Osteoblast (primary cell): ENCODE results near the gene TRIM24. TPM values are rescaled to one million over a fixed set of nuclear protein-coding genes. Genes with fewer than 3 reads are reported as not detected.

Experiments
- DNase-seq: peaks from one replicate; pipeline ENCODE4 v3.0.0; 2011; ENCODE audit warnings: low spot score, mixed read lengths; ENCODE audit not compliant: insufficient read length; ENCODE audit errors: missing footprints
- H2AFZ ChIP-seq: 2 replicates; pipeline ENCODE4 v1.6.0; 2011; ENCODE audit warnings: mild to moderate bottlenecking, low read length
- H3K27ac ChIP-seq: 2 replicates; pipeline ENCODE4 v1.5.1; 2011; ENCODE audit warnings: mild to moderate bottlenecking, low read depth, low read length, moderate library complexity
- H3K27me3 ChIP-seq: 2 replicates; pipeline ENCODE4 v1.6.0; 2012; ENCODE audit warnings: mild to moderate bottlenecking, control low read depth, inconsistent platforms, low read length, moderate library complexity; ENCODE audit not compliant: insufficient read depth
- H3K36me3 ChIP-seq: 2 replicates; pipeline ENCODE4 v1.5.1; 2011; ENCODE audit warnings: mild to moderate bottlenecking, low read length, control low read depth, moderate library complexity; ENCODE audit not compliant: insufficient read depth
- H3K4me1 ChIP-seq: 2 replicates; pipeline ENCODE4 v1.5.1; 2011; ENCODE audit warnings: mild to moderate bottlenecking, low read length, control low read depth, moderate library complexity; ENCODE audit not compliant: insufficient read depth
- H3K4me2 ChIP-seq: 2 replicates; pipeline ENCODE4 v1.6.0; 2011; ENCODE audit warnings: mild to moderate bottlenecking, low read length; ENCODE audit not compliant: insufficient read depth
- H3K4me3 ChIP-seq: fragments of 200-600 bp; sonication (generic); 3 replicates; pipeline ENCODE4 v1.5.1; 2012; ENCODE audit warnings: mild to moderate bottlenecking, low read length, inconsistent platforms; ENCODE audit not compliant: insufficient read depth
- H3K79me2 ChIP-seq: 2 replicates; pipeline ENCODE4 v1.6.0; 2012; ENCODE audit warnings: mild to moderate bottlenecking, low read length, control low read depth, inconsistent platforms; ENCODE audit not compliant: insufficient read depth
- H3K9me3 ChIP-seq: 2 replicates; pipeline ENCODE4 v1.5.1; 2011; ENCODE audit warnings: low read depth, low read length, control low read depth
- H4K20me1 ChIP-seq: 2 replicates; pipeline ENCODE4 v1.6.0; 2012; ENCODE audit warnings: mild to moderate bottlenecking, low read length, control low read depth; ENCODE audit not compliant: insufficient read depth
- total RNA-seq: library from RNA; depleted of rRNA; stranded (reverse); fragments of >200 nt; gene quantifications from 2 replicates; pipeline ENCODE4 v1.2.3, GENCODE V29; 2012
- TF ChIP-seq, protein P1 (sequence below): IDR thresholded peaks from 2 replicates; pipeline ENCODE4 v1.5.1; 2011; ENCODE audit warnings: mild to moderate bottlenecking, low read depth, low read length, moderate library complexity; ENCODE audit errors: extremely low read depth

TRIM24 gene
- total RNA-seq, 1 donor, result 8.0 TPM

DNA sequence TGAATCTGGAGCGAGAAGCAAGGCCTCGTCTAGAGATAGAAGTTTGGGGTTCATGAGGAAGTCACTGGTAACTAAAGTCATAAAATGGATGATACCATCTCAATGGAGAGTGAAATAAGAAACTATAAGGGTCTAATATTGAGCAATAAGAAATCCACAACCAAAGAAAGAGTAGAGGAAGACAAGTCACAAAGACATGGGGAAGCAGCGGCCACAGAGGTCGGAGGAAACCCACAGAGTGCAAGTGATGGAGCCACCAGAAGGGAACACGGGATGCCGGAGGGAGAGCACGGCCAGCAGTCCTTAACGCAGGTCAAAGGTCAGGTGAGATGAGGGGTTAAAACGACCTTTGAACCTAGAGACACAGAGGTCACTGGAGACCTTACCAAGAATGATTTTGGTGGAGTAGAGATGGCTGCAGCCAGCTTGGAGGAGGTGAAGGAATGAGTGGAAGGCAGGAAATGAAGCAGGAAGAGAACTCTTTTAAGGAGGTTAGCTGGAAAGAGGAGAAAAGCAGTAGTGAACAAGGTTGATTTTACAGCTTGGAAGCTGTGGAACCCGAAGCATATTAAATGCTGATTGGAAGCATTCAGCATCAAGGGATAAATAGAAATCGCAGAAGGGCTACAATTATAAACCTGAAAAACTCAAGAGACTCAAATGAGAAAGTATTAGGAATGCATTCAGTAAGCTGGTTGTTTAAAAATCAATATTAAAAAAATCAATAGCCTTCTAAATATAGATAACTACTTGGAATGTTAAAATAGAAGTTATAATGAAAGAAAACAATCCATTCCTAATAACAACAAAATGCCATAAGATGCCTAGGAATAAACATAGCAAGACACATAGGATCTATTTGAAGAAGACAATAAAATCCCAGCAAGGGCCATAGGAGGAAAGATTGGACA, 147.4 kb downstream of the TRIM24 start:
- Histone ChIP-seq H3K27ac (no peak overlapping the region), H4K20me1 (no peaks in the 10 kb centered on the region), H3K4me1 (no peaks in the 10 kb centered on the region), H3K4me2 (no peak overlapping the region), H3K79me2 (no peaks in the 10 kb centered on the region), H3K9me3 (no peaks in the 10 kb centered on the region), H3K36me3 (no peaks in the 10 kb centered on the region), H3K4me3 (no peak overlapping the region), H3K27me3 (no peaks in the 10 kb centered on the region), H2AFZ (no peak overlapping the region)
- DNase-seq, result no peak
- TF ChIP-seq, protein P1, sequence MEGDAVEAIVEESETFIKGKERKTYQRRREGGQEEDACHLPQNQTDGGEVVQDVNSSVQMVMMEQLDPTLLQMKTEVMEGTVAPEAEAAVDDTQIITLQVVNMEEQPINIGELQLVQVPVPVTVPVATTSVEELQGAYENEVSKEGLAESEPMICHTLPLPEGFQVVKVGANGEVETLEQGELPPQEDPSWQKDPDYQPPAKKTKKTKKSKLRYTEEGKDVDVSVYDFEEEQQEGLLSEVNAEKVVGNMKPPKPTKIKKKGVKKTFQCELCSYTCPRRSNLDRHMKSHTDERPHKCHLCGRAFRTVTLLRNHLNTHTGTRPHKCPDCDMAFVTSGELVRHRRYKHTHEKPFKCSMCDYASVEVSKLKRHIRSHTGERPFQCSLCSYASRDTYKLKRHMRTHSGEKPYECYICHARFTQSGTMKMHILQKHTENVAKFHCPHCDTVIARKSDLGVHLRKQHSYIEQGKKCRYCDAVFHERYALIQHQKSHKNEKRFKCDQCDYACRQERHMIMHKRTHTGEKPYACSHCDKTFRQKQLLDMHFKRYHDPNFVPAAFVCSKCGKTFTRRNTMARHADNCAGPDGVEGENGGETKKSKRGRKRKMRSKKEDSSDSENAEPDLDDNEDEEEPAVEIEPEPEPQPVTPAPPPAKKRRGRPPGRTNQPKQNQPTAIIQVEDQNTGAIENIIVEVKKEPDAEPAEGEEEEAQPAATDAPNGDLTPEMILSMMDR, result no peak

DNA sequence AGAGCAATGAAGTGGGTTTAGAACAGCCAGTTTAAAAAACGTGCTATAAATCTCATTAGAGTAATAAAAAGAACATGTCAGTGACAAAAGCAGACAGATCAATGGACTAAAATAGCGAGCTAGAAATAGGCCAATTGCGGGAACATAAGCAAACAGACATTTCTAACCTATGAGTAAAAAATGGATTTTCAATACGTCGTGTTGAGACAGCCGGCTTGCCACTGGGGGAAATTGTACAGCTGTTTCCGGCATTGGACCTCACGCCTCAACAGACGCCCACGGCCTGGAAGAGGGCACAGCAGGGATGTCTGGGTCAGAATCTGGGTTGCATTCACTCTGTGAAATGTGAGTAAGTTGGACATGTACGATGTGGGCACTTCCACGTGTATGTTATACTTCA, 148.2 kb downstream of the TRIM24 start:
- Histone ChIP-seq H3K27me3 (no peaks in the 10 kb centered on the region), H3K4me3 (no peak overlapping the region), H3K27ac (no peak overlapping the region), H3K36me3 (no peaks in the 10 kb centered on the region), H4K20me1 (no peaks in the 10 kb centered on the region), H3K79me2 (no peaks in the 10 kb centered on the region), H3K4me1 (no peaks in the 10 kb centered on the region), H3K9me3 (no peaks in the 10 kb centered on the region), H3K4me2 (peak overlapping the region; percentile 41), H2AFZ (peak overlapping the region; percentile 32)
- no peak for DNase-seq
- TF ChIP-seq, protein P1, result no peak

DNA sequence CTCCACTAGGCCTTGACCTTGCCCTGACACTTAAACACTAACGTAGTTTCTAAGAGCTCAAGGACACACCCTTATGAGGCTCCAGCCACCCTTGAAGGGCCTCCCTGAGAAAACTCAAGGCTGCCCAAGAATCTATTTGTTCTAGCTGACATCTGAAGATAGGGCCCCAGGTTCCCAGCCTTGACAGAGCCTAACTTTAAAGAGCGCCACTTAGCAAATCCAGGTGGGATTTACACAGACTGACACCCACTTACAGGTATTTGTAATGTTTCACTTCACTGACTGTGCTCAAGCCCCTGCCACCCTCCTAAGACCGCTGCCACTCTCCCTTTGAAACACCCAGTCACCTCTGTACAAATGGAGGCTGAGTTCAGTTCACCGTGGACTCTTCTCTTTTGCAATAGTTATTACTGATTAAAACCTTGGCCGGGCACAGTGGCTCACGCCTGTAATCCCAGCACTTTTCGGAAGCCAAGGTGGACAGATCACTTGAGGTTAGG, 150.7 kb downstream of the TRIM24 start:
- DNase-seq, result no peak
- Histone ChIP-seq H2AFZ (no peak overlapping the region), H3K79me2 (no peaks in the 10 kb centered on the region), H4K20me1 (no peaks in the 10 kb centered on the region), H3K4me2 (no peak overlapping the region), H3K36me3 (no peaks in the 10 kb centered on the region), H3K9me3 (no peaks in the 10 kb centered on the region), H3K4me3 (no peak overlapping the region), H3K27me3 (no peaks in the 10 kb centered on the region), H3K27ac (no peak overlapping the region), H3K4me1 (no peaks in the 10 kb centered on the region)
- TF ChIP-seq, protein P1, result no peak

DNA sequence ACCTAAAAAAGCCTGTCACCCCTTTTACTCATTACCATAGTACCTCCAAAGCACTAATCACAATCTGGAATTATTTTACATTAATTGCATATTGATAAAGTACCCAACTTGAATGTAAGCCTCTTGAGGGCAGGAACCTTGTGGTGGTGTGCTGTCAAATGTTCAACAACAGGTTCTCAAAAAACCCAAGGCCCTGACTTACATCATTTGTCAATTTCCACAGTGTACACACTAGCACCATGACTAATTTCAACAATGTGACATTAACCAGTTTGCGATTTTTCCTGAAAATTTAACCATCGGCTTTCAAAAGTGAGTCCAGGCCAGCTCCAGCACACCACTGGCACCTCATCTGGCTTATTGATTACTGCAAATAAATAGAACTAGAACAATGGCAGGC, 153.6 kb downstream of the TRIM24 start:
- Histone ChIP-seq H3K27me3 (no peaks in the 10 kb centered on the region), H3K9me3 (no peaks in the 10 kb centered on the region), H3K4me3 (no peak overlapping the region), H2AFZ (no peak overlapping the region), H3K36me3 (no peaks in the 10 kb centered on the region), H4K20me1 (no peaks in the 10 kb centered on the region), H3K79me2 (no peaks in the 10 kb centered on the region), H3K27ac (no peak overlapping the region), H3K4me2 (no peak overlapping the region), H3K4me1 (no peaks in the 10 kb centered on the region)
- no peak for DNase-seq
- TF ChIP-seq, protein P1, result no peak
